GM21423 (cell line): ENCODE measurements around the gene KLF13.

Experiments used
- ATAC-seq: cut with Tn5 transposase; IDR thresholded peaks from one replicate; pipeline ENCODE4 v1.9.1; 2021; ENCODE audit warnings: mild to moderate bottlenecking, moderate library complexity; ENCODE audit not compliant: unreplicated experiment

The KLF13 gene

GRCh38 chr15:31360843-31361763, 34.5 kb downstream of the KLF13 start:
- ATAC-seq, result peak; percentile 64

GRCh38 chr15:31361764-31362515, 35.3 kb downstream of the KLF13 start:
- no peak for ATAC-seq

DNA sequence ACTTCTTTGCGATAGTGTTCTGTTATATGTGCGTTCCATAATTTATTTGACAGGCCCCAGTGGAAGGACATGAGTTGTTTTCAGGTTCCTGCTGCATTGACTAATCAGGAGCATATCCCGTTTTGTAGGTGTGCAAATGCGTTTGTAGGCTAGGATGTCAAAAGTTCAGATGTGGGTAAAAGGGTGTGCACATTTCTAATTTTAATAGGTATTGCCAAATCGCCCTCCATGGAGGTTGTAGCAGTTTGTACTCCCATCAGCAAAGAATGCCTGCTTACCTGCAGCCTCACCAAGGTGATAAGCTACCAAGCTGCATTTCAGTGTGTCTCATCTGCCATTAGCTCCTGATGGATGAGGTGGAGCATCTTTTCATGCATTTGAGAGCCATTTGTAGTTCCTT, 36.3 kb downstream of the KLF13 start:
- ATAC-seq, result no peak

DNA sequence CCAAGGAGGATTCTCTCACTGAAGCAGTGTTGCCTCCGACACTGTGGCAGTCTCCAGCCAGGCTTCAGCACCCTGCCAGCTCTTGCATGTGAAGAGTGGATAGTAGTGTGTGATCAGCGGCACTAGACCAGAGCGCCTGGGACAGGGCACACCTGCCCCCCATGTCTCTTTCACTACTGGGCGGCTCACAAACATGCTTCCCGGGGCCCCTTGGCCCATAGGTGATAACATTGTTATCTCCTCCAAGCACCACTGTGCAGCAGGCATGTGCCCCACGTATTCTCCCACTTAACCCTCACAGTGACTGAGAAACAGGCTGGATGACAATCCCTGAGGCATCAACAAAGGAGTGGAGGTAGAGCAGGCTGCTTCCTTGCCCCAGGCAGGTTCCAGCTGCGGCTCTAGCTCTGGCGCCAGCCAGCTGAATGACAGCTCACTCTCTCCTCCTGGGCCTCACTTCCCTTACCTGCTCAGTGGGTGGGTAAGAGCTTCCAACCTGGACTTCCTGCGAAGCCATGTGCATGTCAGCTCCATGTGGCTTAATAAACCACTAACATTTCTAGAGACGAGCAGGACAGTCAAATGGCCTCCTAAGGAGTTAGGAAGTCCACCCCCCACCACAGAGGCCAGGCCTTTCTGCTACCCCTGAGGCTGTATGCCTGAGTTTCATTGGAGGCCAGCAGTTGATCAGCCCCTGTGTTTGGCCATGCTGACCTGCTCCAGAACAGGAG, 37.8 kb downstream of the KLF13 start:
- ATAC-seq, result no peak

DNA sequence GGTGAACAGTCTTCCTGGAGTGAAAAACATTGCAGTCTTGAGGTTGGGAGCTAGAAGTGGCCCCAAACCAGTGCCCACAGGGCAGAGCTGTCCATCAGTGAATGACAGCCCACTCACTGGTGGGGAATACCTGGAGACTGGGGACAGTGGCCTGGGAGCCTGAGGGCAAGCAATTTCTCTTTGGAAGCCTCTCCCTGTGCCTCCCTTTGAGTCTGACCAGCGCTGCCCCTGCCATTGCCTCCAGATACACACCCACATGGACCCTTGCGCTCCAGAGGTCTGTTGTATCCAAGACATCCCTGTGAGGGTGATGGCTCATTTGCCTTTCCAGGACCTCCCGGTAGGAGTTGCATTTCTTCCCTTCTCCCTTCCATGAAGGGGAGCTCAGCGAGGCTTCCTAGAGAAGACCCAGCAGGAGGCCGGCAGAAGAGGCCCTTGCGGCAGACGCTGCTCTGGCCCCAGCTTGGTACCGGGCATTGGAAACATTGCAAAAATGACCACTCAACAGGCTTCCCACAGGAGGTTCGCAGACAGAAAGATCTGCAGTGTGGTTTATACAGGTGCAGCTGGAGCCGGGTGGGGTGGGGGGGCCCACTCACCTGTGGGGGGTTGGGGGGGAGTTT, 38.5 kb downstream of the KLF13 start:
- ATAC-seq, result no peak

DNA sequence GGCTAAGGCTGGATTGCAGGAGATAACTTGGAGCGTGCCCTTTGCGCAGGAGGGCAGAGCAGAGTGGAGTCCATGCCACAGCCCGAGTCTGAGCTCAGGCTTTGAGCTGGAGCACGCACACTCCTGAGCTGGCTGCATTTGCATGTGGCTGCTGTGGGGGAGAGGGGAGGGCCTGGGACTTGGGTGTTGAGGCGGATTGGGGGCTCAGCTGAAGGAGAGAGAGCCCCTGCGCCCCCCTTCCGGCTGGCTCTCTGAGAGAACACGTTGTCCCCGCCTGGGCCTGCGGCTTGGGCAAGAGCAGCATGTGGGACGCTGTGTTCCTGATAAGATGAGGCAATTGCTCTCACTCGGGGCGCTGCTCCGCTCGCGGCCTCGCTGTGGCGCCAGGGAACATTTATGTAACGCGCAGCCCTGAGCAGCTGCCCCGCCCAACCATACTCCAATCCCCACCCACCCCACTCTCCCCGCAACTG, 39.1 kb downstream of the KLF13 start:
- ATAC-seq, result peak; percentile 47

DNA sequence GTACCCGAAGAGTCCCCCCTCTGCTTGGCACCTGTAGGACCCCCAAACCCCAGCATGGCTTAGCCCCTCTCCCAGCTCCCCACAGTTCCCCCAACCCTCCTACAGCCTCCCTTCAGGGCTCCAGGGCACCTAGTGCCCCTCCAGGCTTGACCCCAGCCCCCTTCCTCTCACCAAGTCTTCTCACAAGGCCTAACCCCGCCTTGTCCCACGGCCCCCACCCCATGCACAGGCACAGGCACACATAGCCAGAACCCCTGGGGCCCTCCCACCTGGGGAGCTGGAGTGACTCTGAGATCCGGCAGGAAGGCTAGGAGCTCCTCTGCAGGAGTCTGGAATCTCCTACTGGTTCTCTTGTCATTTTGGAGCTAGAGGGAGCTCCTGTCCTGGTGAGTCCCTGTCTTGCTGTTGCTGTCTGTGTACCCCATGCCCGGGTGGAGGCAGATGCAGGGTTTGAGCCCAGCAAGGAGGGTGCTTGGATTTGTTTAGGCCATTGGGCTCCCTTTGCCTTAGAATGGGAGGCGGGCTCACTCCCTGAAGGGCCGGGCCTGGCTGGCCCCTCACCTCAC, 39.6 kb downstream of the KLF13 start:
- no peak for ATAC-seq

GRCh38 chr15:31367021-31367729, 40.5 kb downstream of the KLF13 start:
- no peak for ATAC-seq

GRCh38 chr15:31367730-31368344, 41.2 kb downstream of the KLF13 start:
- peak; percentile 44 for ATAC-seq

GRCh38 chr15:31369727-31370126, 43.1 kb downstream of the KLF13 start:
- no peak for ATAC-seq

DNA sequence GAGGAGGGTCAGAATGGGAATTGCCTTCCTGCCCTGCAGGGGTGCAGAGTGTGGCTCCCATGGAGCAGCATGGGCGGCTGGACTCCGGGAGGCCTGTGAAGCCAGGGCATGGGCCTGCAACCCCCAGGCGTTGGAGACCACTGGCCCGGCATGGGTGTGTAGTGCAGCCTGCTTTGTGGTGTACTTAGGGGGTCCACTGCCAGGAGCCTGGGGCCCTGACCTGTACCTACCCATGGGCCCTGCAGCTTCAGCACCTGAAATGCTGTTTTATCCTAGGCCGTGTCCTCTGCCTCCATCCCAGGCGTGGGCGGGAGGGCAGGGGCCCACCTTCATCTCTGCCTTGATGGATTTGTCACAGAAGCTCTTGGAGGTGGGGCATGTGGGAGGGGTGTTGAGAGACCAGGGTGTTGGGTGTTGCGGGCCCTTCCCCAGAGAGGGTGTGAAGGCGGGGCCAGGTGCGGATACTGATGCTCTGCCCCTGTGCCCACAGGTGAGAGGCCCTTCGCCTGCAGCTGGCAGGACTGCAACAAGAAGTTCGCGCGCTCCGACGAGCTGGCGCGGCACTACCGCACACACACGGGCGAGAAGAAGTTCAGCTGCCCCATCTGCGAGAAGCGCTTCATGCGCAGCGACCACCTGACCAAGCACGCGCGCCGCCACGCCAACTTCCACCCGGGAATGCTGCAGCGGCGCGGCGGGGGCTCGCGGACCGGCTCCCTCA, 45.0 kb downstream of the KLF13 start:
- no peak for ATAC-seq

DNA sequence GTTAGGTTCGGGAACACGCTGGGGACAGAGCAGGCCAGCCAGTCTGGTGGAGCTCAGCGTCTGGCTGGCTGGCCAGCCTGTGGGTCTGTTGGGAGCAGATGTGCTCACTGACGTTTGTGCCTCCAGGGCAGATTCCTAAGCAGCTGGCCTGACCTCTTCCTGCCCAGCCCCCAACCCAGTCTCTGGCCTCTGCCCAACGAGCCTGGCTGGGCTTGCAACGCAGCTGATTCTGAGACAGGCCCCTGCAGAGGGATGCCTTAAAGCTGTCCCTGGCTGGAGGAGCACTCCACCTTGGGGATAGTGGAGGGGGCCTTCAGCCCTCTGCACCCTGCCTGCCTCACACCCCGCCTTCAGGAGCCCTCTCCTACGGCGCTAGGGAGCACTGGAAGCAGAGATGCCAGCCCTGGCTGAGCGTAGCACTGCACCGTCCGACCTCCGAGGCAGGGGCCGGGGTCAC, 46.0 kb downstream of the KLF13 start:
- no peak for ATAC-seq

DNA sequence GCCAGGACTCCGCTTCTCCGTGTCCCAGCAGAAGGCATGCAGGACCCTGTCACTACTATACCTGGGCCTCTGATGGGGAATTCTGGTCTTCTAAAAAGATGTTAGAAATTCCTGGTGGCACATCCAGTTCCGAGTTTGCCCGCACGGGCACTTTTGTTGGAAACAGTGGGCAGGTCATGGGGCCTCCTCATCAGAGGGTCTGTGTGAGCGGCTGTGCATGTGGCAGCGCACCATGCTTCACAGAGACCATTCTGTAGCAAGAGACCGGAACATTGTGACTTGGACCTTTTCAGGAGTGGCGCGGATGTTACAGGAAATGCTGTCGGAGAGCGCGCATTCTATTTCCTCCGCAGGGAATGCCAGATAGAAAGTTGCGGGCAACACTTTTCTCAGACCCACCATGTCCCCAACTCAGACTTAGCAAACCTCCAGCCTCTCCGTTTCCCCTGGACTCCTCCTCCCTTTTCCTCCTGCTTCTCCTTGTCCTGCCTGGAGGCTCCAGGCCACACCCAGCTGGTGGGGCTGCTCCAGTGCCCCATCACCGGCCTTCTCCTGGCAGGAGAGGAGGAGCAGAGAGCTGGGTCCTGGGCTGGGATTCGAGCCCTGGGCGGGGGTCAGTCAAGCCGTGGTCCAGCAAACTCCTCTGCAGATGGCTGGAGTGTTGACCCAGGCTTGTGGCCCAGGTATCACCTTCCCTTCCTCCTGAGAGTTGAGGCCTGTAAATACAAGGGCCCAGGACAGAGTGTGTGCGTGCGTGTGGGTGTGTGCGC, 46.6 kb downstream of the KLF13 start:
- ATAC-seq, result no peak

- no peak for ATAC-seq
Measured at GRCh38 chr15:31373970-31374369, 47.3 kb downstream of the KLF13 start.

GRCh38 chr15:31374489-31374888, 47.9 kb downstream of the KLF13 start:
- ATAC-seq, result no peak

DNA sequence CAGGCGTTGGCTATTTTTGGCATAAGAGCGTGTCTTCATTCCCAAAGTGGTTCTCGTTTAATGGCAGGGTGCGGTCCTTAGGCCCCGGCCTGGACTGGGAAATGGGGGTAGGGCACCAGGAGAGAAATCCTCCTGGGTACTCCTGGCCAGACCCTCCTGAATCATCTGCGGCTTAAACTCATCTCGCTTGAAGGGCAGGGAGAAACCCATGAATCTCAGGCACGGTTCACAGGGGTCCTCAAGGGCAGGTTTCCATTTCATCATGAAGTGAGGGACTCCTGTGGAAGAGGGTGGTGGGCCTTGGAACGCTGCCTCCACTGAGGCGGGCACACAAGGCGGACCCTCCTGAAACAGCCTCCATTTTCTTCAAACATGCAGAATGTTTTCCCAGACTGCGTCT, 48.4 kb downstream of the KLF13 start:
- ATAC-seq, result no peak

- ATAC-seq, result no peak
Measured at GRCh38 chr15:31375772-31376171, 49.1 kb downstream of the KLF13 start.

DNA sequence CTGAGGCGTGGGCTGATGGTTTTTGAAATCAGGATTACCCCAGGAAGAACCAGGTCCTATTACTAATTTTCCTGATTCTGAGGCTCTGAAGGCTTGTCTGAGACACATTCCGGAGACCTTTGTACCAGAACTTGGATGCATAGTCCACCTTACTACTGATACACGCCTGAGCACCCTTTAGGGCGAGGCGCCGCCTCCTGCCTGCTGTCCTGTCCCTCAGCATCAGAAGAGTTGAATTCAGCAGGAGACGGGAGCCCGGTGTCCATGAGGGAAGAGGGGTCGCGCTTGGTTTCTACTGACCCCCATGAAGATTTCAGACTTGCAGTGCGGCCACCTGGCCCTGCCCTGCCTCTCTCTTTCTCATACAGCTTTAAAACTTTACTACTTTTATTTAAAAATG, 49.9 kb downstream of the KLF13 start:
- no peak for ATAC-seq
